ENCODE data around the gene PUSL1.
"Not testable (repeated sequence)": the region's sequence is repeated elsewhere in the genome, so short reads cannot be mapped to it uniquely, and the experiment has no call there.

The PUSL1 gene

GRCh38 chr1:1313500-1314236 is 5.3 kb downstream of the PUSL1 start:
- TF ChIP-seq CTCF (IDR thresholded peaks at IDR 0.05): no peak
- Mint-ChIP-seq H3K9me3 (no peaks in the 10 kb centered on the region), H3K36me3 (ENCODE audit: low read depth) (peaks cover 20% of the 10 kb centered on the region), H3K27ac (no peak overlapping the region), H3K4me1 (peaks cover 30% of the 10 kb centered on the region), H3K27me3 (ENCODE audit: low read depth, poor library complexity) (peaks cover 10% of the 10 kb centered on the region), H3K4me3 (no peak overlapping the region)
- no peak for DNase-seq

- no peak overlapping the region for H3K27ac Mint-ChIP-seq
- H3K36me3 Mint-ChIP-seq (ENCODE audit: low read depth): peaks cover 23% of the 10 kb centered on the region
- H3K9me3 Mint-ChIP-seq: no peaks in the 10 kb centered on the region
- DNase-seq: no peak
- H3K4me3 Mint-ChIP-seq: no peak overlapping the region
- TF ChIP-seq CTCF (IDR thresholded peaks at IDR 0.05): no peak
- peaks cover 32% of the 10 kb centered on the region for H3K4me1 Mint-ChIP-seq
- H3K27me3 Mint-ChIP-seq (ENCODE audit: low read depth, poor library complexity): peaks cover 9% of the 10 kb centered on the region
Observed at GRCh38 chr1:1314237-1314586, 5.8 kb downstream of the PUSL1 start.

GRCh38 chr1:1314678-1315335 is 6.4 kb downstream of the PUSL1 start:
- no peak overlapping the region for H3K4me3 Mint-ChIP-seq

GRCh38 chr1:1315435-1315954 is 7.1 kb downstream of the PUSL1 start:
- DNase-seq: no peak
- H3K27ac Mint-ChIP-seq: peak overlapping the region; percentile 85
- no peaks in the 10 kb centered on the region for H3K9me3 Mint-ChIP-seq
- peak overlapping the region; percentile 29 for H3K4me3 Mint-ChIP-seq
- peaks cover 43% of the 10 kb centered on the region for H3K4me1 Mint-ChIP-seq
- no peak for TF ChIP-seq CTCF (IDR thresholded peaks at IDR 0.05)
- peaks cover 6% of the 10 kb centered on the region for H3K27me3 Mint-ChIP-seq (ENCODE audit: low read depth, poor library complexity)
- peaks cover 26% of the 10 kb centered on the region for H3K36me3 Mint-ChIP-seq (ENCODE audit: low read depth)

More at GRCh38 chr1:1314678-1315335, 6.4 kb downstream of the PUSL1 start:
- H3K36me3 Mint-ChIP-seq (ENCODE audit: low read depth): peaks cover 26% of the 10 kb centered on the region
- no peak for TF ChIP-seq CTCF (IDR thresholded peaks at IDR 0.05)
- H3K27me3 Mint-ChIP-seq (ENCODE audit: low read depth, poor library complexity): peaks cover 6% of the 10 kb centered on the region
- peaks cover 38% of the 10 kb centered on the region for H3K4me1 Mint-ChIP-seq
- DNase-seq: no peak
- peak overlapping the region; percentile 82 for H3K27ac Mint-ChIP-seq
- H3K9me3 Mint-ChIP-seq: no peaks in the 10 kb centered on the region

- H3K4me3 Mint-ChIP-seq; DNase-seq; H3K27me3 Mint-ChIP-seq (ENCODE audit: low read depth, poor library complexity); H3K9me3 Mint-ChIP-seq: not testable (repeated sequence)
- H3K27ac Mint-ChIP-seq: peak overlapping the region; percentile 79
- peaks cover 26% of the 10 kb centered on the region for H3K36me3 Mint-ChIP-seq (ENCODE audit: low read depth)
- peaks cover 43% of the 10 kb centered on the region for H3K4me1 Mint-ChIP-seq
Observed at GRCh38 chr1:1316199-1316598, 7.8 kb downstream of the PUSL1 start.

GRCh38 chr1:1317420-1317819 is 9.0 kb downstream of the PUSL1 start:
- no peak for DNase-seq
- Mint-ChIP-seq H3K36me3 (ENCODE audit: low read depth) (peaks cover 26% of the 10 kb centered on the region), H3K9me3 (no peaks in the 10 kb centered on the region), H3K27me3 (ENCODE audit: low read depth, poor library complexity) (peaks cover 4% of the 10 kb centered on the region), H3K4me3 (no peak overlapping the region), H3K4me1 (peaks cover 48% of the 10 kb centered on the region), H3K27ac (peak overlapping the region; percentile 70)
- no peak for TF ChIP-seq CTCF (IDR thresholded peaks at IDR 0.05)
